Right lung (tissue), 10 donors: ENCODE data around the gene AGPAT3. TPM values are rescaled to one million over a fixed set of nuclear protein-coding genes. Genes with fewer than 3 reads are reported as not detected.
"Not testable (repeated sequence)": the region's sequence is repeated elsewhere in the genome, so short reads cannot be mapped to it uniquely, and the experiment has no call there.

Experiments
- DNase-seq, 2 donors: peaks; one replicate each; pipeline ENCODE4 v3.0.0-alpha.2; 2013
- long read RNA-seq, 8 donors: transcript quantifications; one replicate each; lab custom pipeline, GENCODE V29; 2026
- polyA plus RNA-seq, 5 donors: library from polyadenylated mRNA; unstranded; fragments of 120-200 nt; gene quantifications; one replicate each; pipeline versions ENCODE4 v1.2.1 to v1.2.3, GENCODE V29; 2013; ENCODE audit warnings: inconsistent platforms in 1 of 5, low replicate concordance in 1 of 5; ENCODE audit not compliant: insufficient read length in 5 of 5, insufficient read depth in 1 of 5

AGPAT3 gene, protein sequence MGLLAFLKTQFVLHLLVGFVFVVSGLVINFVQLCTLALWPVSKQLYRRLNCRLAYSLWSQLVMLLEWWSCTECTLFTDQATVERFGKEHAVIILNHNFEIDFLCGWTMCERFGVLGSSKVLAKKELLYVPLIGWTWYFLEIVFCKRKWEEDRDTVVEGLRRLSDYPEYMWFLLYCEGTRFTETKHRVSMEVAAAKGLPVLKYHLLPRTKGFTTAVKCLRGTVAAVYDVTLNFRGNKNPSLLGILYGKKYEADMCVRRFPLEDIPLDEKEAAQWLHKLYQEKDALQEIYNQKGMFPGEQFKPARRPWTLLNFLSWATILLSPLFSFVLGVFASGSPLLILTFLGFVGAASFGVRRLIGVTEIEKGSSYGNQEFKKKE
- 10 to 100 TPM; 29.8 to 42.7 (median 36.9) TPM for polyA plus RNA-seq
- long read RNA-seq, donor 1, full-length matches to known transcripts, result 13 of 13 reads
- long read RNA-seq, donor 1, partial matches to known transcripts, result 0 of 13 reads
- long read RNA-seq, donor 1, other reads (novel, unspliced or antisense), result 0 of 13 reads
- long read RNA-seq, donor 2, full-length matches to known transcripts, result 7 of 19 reads
- long read RNA-seq, donor 2, partial matches to known transcripts, result 12 of 19 reads
- long read RNA-seq, donor 2, other reads (novel, unspliced or antisense), result 0 of 19 reads
- long read RNA-seq, donor 3, full-length matches to known transcripts, result 3 of 3 reads
- long read RNA-seq, donor 3, partial matches to known transcripts, result 0 of 3 reads
- long read RNA-seq, donor 3, other reads (novel, unspliced or antisense), result 0 of 3 reads
- long read RNA-seq, donor 4, full-length matches to known transcripts, result 5 of 5 reads
- long read RNA-seq, donor 4, partial matches to known transcripts, result 0 of 5 reads
- long read RNA-seq, donor 4, other reads (novel, unspliced or antisense), result 0 of 5 reads
- long read RNA-seq, donor 5, full-length matches to known transcripts, result 7 of 7 reads
- long read RNA-seq, donor 5, partial matches to known transcripts, result 0 of 7 reads
- long read RNA-seq, donor 5, other reads (novel, unspliced or antisense), result 0 of 7 reads
- long read RNA-seq, donor 6, full-length matches to known transcripts, result 8 of 8 reads
- long read RNA-seq, donor 6, partial matches to known transcripts, result 0 of 8 reads
- long read RNA-seq, donor 6, other reads (novel, unspliced or antisense), result 0 of 8 reads
- long read RNA-seq, donor 7, full-length matches to known transcripts, result 9 of 15 reads
- long read RNA-seq, donor 7, partial matches to known transcripts, result 6 of 15 reads
- long read RNA-seq, donor 7, other reads (novel, unspliced or antisense), result 0 of 15 reads
- long read RNA-seq, donor 8, full-length matches to known transcripts, result 6 of 12 reads
- long read RNA-seq, donor 8, partial matches to known transcripts, result 6 of 12 reads
- long read RNA-seq, donor 8, other reads (novel, unspliced or antisense), result 0 of 12 reads

DNA sequence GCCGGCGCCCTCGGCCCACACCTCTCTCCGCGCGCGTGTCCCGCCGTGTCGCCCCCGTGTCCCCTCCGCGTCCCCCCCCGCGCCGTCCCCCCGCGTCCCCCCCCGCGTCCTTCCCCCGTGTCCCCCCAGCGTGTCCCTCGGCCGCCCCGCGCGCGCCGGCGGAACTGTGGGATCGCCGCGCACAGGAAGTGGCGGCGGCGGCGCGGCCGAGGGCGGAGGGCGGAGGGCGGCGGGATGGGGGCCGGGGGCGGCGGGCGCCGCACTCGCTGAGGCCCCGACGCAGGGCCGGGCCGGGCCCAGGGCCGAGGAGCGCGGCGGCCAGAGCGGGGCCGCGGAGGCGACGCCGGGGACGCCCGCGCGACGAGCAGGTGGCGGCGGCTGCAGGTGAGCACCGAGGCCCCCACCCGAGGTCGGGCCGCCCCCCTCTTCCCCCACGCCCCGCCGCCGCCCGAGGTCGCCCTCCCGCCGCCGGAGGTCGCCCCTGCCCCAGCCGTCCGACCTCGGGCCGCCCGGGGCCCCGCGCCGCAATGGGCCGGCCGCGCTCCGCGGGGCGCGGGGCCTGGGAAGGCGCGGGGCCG lies at the start of gene AGPAT3:
Gene AGPAT3 (plus strand): TSS at position 262 of the 578 bp plus-strand sequence. CDS start 94,459 bp downstream, outside the sequence.
- no peak for DNase-seq

DNA sequence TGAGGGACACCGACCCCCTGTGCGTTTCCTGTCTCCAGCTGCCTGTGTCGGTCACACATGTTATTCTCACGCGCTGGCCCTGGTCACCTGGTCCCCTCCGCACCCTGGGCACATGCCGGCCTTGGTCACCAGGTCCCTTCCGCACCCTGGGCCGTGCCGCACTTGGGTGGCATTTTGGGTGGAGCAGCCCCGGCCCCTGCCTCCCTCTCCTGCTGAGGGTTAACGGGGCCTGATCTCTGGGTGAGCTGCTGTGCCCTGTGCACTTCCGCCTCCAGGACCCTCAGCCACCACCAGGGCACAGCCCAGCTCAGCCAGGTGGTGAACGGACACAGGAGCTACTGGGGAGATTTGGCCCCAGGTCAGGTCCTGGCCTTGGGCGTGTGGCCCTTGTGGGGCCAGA lies 49.0 kb upstream of the AGPAT3 start:
- DNase-seq, result no peak

DNA sequence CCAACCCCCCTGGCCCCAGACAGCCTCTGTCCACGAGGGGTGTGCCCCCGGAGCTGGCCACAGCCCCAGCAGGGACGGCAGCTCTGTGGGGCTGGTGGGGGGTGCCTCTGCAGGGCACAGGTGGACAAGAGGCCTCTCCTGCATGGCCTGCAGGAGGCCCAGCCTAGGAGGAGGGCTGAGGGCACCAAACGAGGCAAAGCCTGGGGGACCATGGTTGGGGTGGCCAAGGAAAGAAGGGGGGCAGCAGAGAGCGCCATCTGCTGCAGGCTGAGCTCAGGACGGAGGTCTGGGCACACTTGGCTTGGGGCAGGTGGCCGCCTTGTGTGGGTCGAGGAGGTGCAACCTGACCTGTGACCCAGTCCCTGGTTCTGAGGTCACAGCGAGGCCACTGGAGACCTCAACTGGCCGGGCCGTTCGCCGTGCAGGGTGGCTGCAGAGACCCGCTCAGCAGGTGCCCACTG lies 48.4 kb upstream of the AGPAT3 start:
- DNase-seq, result no peak

DNA sequence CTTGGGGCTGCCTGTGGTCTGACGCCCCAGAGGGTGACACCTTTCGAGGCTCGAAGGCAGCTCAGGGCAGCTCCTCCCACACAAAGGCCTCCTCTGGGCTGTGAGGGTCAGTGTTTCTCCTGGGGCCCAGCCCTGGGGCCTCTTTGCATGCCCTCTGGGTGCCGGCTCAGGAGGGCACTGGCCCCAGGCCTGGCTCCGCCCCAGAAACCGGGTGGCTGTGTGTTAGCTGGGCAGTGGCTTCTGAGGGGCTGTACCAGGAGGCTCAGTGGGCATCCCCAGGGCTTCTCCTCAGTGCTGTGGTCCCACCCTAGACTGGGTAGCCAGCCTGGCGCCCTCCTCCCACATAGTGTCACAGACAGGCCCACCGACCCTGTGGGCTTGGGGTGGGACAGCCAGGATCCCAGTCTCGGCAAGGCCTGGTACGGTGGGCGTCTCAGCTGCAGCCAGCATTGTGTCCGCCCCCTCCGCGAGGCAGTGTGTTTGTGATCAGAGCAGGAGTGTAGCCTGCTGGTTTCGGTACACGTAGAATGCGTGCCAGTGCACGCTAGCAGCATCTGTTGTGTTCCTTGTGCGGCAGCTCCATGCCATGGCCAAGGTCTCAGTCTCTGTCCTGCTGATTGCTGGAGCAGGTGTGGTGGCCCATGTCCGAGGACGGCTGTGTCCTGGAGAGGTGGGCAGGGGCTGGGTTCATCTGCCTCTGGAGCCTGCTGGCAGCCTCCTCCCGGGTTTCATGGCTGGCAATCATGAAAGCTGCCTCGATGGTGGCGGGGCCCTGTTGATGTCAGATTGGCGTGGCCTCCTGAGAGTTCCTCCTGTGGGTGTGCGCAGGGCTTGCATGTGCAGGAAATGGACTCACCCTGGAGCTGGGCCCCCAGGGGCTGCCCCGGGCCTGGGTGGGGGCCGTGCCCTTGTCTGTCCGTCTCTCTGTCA lies 47.6 kb upstream of the AGPAT3 start:
- DNase-seq, result no peak

DNA sequence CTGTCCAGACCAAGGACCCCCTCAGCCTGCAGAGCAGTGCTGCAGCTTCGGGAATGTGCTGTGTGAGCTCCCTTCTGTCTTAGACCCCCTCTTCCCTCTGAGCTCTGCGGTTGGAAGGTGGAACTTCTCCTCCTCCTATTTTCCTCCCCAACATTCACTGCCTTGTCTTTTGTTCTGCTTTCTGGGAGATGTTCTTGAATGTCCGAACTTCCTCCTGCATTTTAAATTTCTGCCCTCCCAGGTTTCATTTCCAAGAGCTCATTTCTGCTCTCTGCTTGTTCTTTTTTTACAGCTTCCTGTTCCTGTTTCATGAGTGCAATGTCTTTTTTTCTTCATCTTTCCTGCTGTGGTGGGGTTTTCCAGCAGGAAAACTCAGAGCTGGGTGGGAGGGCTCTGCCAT lies 46.3 kb upstream of the AGPAT3 start:
- DNase-seq, result no peak

DNA sequence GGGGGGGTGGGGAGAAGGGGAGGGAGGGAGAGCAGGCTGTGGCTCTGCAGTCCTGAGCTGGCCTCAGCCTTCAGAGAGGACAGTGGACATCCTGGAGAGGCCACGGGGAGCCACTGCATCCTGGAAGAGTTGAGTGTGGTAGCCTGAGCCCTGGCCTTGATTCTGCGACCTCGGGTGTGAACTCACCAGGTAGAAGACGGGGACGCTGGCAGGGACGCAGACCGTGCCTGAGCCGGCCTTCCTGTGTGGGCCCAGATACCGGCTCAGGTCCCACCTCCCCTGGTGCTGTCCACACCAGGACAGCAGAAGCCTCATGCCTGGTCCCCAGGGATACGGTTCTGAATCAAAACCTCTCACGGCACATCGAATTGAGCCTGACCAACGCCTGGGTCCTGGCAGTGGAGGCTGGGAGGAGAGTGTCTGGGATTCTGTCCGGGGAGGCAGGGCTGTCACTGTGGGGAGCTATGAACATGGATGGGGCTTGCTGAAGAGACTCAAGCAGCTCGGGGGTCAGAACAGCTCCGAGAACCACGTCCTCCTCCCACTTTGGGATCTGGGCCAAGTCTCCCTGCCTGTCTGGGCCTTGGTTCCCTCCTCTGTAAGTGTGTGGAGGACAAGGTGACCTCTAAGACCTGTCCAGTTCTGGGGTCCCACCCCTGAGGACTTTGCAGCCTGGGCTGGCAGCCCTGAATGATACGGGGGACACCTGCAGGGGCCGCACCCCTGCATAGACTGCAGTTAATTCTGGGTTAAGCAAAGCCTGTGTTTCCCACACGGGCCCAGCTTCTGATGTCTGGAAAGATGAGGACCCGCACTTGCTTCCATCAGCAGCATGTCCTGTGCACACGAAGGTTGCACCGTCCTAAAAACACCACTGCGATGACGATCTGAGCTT lies 45.3 kb upstream of the AGPAT3 start:
- DNase-seq, result no peak

DNA sequence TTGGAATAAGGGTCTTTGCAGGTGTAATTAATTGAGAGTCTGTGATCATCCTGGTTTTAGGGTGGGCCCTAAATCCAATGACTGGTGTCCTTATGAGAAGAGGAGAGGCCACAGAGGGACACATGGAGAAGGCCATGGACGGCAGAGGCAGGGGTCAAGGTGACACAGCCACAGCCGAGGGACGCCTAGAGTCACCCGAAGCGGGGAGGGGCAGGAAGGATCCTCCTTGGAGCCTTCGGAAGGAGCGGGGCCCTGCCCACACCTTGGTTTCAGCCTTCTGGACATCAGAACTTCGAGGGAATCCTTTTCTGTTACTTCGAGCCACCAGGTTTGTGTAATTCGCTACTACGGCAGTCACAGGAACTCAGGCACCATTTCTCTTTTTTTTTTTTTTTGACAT lies 44.6 kb upstream of the AGPAT3 start:
- DNase-seq, result no peak

DNA sequence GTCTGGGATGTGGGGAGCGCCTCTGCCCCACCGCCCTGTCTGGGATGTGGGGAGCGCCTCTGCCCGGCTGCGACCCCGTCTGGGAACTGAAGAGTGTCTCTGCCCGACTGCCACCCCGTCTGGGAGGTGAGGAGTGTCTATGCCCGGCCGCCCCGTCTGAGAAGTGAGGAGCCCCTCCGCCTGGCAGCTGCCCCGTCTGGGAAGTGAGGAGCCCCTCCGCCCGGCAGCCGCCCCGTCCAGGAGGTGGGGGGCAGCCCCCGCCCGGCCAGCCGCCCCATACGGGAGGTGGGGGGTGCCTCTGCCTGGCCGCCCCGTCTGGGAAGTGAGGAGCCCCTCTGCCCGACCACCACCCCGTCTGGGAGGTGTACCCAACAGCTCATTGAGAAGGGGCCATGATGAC lies 42.9 kb upstream of the AGPAT3 start:
- DNase-seq, result not testable (repeated sequence)

DNA sequence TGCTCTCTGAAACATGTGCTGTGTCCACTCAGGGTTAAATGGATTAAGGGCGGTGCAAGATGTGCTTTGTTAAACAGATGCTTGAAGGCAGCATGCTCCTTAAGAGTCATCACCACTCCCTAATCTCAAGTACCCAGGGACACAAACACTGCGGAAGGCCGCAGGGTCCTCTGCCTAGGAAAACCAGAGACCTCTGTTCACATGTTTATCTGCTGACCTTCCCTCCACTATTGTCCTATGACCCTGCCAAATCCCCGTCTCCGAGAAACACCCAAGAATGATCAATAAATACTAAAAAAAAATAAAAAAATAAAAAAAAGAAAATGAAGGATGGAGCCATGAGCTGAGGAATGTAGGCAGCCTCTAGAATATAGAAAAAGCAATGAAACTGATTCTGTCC lies 42.3 kb upstream of the AGPAT3 start:
- not testable (repeated sequence) for DNase-seq

DNA sequence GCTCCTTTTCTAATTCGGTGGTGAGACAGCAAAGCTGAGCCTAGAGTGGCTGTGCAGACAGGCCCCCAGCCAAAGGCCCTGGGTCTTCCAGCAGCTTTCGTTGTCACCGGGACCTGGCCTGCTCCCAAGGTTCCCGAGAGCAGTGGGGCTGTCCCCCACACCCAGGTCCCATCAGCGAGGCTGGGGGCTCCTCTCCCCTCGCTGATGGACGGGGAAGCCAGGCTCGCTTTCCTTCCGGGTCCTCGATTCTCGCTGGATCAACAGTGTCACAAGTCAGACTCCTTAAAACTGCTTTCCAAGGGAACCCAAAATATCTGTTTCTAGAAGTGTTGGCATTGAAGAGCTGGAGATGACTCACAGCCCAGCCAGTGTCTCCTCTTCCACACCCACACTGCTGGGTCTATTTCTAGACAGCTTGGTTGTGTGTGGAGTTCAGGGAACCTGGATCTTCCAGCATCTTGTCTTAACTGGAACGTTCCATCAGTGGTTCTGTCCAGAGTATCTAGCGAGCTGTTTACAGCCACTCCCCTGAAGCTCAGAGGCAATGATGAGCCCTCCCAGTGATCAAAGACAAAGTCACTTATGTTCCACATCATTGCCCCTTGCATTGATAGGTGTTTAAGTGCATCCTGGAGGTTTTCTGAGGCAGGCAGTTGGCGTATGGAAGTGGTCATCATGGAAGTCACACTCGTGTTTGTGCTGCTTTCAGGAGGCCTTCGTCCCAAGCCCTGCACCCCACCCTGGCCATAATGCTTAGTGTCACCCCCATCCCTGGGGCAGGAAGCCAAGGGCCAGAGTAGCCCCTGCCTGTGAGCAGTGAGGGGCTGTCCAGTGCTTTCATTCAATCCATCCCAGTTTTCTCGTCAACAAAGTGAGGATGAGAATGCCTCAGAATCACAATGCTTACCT lies 40.4 kb upstream of the AGPAT3 start:
- DNase-seq, result no peak

DNA sequence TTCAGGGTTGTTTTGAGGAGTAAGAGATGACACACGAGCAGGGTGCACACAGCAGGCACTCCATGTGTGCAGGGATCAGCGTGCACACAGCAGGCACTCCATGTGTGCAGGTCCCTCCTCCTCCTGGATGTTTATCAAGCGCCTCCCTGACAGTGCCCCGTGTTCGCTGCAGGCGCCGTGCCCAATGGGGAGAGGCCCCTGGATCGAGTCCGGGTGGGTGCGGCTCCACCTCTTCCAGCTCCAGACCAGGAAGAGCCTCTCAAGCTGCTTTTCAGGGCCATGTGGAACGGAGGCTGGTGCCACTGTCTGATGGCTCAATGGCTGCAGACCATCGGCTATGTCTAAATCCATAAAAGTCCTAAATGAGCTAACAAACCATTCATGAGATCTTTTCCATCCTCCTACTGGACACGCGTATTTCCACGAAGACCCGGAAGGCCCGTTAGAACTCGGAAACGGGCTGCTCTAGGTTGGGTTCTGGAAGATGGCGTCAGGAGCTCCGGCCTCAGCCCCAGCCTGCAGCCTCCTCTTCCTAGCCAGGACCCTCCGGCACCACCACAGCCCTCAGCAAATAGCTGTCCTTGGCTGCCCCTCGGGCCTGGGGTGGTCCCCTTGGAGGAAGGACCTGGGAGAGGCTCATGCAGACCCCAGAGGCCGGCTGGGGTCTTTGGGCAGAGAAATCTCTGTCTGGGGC lies 39.6 kb upstream of the AGPAT3 start:
- no peak for DNase-seq

DNA sequence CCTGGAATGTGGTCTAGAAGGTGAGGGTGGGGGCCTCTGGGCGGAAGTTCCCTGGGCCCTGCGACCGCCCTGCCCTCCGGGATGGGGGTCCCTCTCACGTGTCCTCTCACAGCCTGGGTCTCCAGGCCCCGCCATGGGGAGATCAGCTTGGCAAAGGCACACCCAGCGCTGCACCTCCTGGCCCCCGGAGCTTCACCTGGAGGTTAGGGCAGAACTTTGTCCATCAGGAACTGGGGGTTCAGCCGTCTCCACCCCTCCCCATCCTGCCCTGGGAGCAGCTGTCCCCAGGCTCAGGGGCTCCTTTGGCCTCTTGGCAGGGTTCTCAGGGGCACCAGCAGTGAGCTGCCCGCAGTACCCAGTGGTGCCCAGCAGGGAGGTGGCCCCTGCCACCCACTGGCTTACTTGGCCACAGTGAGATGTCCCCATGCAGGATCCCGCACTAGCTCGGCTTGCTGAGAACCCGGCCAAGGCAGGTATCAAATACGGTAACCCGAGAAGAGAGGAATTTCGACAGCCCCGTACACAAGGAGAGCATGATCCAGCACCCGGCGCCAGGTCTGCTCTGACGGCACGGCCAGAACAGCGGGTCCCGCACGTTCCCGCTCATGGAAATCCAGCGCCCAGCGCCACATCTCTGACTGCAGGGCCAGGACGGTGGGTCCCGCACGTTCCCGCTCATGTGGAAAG lies 38.9 kb upstream of the AGPAT3 start:
- no peak for DNase-seq

DNA sequence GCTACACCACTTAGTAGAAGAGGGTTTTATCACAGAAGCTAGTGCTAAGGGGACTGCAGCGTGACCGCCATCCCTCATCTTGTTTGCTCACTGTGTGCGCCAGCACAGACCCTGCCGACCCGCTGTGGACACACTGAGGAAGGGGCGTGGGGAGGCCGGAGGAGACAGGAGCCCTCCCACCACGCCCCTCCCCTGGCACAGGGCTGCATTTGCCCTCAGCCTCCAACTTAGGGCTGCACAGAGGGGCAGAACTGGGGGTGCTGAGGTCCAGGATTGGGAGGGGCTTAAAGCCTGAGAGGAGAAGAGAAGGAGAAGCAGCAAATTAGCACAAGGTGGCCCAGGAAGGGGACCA lies 38.4 kb upstream of the AGPAT3 start:
- DNase-seq, result no peak

DNA sequence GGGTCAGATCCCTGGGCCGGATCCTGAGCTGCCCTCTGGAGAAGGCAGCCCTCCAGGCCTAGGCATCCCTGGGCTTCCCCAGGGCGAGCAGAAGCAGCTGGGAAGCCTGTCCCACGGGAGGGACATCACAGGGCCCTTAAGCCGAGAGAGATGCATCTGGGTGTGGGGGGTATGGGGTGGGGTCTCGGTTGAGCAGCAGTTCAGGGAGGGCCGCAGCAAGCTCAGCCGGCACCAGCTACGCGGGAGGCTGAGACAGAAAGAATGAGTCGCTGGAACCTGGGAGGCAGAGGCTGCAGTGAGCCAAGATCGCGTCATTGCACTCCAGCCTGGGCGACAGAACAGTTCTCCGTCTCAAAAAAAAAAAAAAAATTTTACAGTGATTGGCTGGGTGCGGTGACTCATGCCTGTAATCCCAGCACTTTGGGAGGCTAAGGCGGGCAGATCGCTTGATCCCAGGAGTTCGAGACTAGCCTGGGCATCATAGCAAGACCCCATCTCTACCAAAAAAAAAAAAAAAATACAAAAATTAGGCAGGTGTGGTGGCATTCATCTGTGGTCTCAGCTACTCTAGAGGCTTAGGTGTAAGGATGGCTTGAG lies 37.9 kb upstream of the AGPAT3 start:
- DNase-seq, result no peak

DNA sequence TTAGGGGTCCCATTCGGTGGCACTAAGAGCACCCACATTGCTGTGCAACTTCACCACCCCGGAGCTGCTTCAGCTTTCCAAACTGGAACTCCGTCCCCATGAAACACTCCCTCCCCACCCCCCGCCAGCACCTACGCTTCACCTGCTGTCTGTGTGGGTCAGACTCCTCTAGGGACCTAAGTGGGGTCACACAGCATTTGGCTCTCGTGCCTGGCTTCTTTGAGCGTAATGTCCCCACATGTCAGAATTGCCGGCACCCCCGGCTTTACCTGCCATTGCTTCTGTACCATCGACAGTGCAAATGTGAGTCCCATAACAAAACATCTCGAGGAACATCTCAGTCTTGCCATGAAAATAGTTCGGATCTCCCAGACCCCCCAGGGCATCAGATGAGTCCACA lies 35.9 kb upstream of the AGPAT3 start:
- no peak for DNase-seq

DNA sequence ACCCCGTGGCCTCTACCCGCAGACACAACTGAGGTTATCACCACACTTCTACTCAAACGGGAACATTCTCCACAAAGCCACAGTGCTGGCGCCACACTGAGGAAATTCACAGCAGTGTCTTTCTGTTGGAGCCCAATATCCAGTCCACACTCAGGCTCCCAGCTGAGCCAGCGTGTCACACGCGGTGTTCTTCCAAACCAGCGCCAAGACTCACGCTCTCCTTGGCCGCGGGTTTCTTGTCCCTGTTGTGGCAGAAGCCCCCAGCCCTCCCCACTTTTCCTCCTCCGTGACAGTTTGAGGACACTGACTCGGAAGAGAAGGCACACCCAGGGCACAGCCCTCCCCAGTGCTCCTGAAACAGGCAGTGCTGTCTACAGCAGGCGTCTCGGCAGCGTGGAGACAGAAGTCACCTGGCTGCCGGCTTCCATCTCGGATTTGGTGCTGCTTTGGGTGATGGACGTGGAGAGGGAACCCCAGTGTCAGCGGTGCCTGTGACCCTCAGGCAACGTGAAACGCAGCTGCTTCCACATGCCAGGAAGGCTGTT lies 35.4 kb upstream of the AGPAT3 start:
- no peak for DNase-seq
